HG02759 (cell line): Measurements from ENCODE around the gene SLC25A1.
"Not testable (repeated sequence)": the region's sequence is repeated elsewhere in the genome, so short reads cannot be mapped to it uniquely, and the experiment has no call there.

Experiments used
- ATAC-seq: cut with Tn5 transposase; IDR thresholded peaks from one replicate; pipeline ENCODE4 v1.9.1; 2021; ENCODE audit warnings: mild to moderate bottlenecking, moderate library complexity; ENCODE audit not compliant: unreplicated experiment

SLC25A1 gene

DNA sequence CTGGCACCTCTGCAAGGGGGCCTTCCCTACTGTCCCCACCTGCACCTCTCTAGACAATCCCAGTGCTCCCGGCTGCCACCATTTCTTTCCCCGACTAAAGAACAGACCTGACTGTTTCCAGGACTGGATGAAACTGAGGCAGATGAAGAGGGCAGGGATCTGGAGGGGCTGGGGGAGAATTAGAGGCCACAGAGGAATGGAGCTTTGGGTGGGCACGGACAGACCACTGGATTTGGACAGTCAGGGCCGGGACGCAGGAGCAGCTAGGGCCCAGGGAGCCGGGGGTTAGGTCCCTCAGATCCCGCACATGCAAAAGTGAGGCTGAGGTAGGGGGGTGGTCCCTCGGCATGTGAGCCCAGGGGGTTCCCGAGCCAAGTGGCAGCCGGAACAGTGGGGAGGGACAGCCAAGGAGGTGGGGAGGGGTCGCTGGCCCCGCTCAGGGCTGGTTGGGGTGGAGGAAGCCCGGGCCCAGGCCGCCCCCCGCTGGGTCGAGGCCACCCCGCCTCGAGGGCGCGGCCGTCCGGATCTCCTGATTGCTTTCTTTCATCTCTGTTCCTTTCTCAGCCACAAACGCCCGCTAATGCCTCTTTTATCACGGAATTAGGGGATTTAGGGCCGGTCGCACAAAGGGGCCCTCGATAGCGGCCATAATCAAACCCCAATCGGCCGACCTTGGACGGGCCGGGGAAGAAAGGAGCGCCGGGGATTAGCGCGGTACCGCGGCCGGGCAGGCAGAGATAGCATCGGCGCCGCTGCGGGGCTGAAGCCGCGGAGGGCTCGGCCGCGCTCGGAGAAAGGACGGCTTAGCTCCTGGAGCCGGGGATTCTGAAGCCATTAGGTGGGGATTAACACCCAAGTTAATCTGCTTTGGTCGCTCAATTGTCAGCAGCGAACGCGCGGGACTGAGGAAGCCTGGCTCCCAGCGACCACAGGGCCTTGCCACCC, 9.3 kb downstream of the SLC25A1 start:
- ATAC-seq = no peak

DNA sequence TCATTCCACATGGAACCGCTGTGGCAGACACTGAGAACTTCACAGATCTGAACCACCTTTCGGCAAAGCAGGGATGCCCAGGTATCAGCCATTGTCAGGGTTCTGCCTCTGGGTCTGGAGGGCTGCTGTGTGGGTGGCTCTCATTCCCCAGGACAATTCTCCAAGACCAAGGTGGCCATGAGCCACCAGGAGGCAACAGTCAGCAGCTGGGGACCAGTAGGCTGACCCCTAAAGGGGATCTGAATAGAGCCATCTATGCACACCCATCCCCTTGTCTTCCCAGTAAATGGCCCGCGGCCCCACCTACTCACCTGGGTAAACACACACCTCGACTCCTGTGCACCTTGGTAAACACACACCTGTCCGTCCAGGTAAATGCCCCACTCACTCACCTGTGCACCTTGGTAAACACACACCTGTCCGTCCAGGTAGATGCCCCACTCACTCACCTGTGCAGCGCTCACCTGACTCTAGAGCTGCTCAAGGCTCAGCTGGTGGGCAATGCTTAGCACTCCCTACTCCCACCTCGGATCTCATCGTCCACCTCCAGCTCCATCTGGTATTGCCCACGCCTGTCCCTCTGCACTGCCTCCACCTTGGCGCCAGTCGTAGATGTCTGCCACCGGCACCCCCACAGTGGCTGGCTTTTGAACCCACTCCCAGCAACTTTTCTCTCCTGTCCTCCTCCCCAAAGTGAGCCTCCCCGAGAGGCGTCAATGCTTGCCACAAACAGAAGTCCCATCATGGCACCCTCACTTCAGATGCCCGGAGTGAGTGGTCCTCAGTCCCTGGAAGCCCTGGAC, 10.2 kb downstream of the SLC25A1 start:
- no peak for ATAC-seq

DNA sequence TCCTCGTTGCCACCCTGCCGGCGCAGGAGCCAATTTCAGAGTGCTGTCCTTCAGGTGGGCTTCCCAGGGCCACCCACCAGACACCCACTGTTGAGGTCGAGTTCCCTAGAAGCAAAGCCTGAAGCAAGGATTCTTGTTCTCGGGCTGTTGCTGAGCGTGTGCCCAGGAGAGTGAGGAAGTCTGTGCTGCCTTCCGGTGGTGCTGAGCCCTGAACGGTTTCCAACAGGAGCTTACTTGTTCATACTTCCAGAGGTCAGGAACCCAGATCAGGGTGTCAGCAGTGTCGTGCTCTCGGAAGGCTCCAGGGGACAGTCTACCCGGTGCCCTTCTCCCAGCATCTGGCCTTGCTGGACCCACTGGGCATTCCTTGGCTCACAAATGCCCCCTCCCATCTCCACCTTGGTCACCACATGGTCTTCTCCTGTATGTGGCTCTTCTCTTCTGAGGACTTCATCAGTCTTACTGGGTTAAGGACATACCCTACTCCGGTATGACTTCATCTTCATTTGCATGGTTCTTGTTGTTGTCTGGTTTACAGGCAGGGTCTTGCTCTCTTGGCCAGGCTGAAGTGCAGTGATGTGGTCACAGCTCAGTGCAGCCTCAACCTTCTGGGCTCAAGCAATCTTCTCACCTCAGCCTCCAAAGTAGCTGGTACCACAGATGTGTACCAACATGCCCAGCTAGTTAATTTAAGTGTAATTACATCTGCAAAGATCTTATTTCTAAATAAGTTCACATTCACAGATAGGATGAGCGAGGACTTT, 11.2 kb downstream of the SLC25A1 start:
- no peak for ATAC-seq

DNA sequence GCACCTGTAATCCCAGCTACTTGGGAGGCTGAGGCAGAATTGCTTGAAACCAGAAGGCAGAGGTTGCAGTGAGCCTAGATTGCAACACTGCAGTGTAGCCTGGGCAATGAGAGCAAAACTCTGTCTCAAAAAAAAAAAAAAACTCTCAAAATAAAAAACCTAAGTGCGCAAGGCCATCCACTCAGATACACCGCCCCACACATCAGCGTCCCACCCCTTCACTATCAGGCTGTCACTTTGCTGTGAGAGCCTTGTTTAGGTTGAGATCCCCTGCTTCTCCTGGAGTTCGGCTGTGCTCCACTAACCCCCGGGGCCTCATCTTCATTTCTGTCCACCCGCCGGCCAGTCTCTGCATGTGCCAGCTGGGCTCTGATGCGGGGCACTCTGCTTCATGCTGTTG, 12.1 kb downstream of the SLC25A1 start:
- ATAC-seq = no peak

DNA sequence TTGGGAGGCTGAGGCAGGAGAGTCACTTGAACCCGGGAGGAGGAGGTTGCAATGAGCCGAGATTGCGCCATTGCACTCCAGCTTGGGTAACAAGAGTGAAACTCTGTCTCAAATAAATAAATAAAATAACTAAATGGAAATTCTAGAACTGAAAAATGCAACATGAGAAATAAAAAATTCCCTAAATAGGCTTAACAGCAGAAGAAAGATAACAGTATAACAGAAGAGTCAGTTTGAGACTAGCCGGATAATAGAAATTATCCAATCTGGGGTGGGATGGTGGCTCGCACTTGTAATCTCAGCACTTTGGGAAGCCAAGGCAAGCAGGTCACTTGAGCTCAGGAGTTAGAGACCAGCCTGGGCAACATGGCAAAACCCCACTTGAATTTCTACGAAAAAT, 14.1 kb downstream of the SLC25A1 start:
- ATAC-seq = no peak

DNA sequence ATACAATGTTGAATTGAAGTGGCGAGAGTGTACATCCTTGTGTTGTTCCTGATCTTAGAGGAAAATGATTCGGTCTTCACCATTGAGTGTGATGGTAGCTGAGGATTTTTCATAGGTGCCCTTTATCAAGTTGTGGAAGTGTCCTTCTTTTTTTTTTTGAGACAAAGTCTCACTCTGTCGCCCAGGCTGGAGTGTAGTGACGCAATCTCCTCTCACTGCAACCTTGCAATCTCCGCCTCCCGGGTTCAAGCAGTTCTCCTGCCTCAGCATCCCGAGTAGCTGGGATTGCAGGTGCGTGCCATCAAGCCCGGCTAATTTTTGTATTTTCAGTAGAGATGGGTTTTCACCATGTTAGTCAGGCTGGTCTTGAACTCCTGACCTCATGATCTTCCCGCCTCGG, 19.9 kb downstream of the SLC25A1 start:
- not testable (repeated sequence) for ATAC-seq

DNA sequence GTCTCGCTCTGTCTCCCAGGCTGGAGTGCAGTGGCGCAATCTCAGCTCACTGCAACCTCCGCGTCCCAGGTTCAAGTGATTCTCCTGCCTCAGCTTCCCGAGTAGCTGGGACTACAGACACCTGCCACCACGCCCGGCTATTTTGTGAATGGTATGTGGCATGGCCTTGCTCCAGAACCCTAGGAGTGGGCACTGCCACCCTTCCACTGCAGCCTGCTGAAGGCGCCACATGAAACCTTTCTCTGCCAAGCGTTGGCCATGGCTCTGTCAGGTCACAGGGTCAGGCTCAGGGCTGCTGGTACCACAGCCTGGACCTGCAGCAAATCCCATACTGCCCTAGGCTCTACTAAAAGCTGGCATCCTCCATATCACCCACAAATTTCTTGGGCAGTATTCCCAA, 22.4 kb downstream of the SLC25A1 start:
- not testable (repeated sequence) for ATAC-seq

DNA sequence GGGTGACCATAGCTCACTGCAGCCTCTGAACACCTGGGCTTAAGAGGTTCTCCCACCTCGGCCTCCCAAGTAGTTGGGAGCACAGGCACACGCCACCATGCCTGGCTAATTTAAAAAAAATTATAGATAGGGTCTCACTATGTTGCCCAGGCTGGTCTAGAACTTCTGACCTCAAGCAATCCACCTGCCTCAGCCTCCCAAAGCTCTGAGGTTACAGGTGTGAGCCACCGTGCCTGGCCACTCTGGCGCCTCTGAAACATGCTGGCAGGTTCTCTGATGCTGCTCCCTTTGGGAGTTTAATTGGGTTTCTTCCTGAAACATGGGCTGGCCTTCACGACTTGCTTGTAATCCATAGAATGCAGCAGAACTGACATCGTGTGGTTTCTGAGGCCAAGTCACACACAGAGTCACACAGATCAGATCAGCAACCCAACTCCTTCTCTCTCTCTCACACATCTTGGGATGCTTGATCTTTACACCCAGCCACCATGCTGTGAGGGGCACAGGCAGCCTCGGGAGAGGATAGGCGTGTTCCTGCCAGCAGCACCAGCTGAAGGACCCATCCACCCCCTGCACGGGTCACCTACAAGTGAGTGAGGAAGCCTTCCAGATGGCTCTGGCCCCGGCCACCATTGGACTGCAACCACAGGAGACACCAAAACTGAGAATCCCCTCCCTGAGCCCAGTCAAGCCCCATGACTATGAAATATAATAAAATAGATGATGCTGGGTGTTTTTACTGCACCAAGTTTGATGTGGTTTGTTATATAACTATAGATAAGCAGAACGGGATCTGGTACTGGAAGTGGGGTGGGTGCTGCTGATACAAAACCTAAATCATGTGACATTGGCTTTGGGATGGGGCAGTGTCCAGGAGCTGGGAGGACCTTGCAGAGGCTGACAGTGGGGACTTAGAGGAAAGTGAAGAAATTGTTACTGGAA, 25.3 kb downstream of the SLC25A1 start:
- ATAC-seq = no peak

DNA sequence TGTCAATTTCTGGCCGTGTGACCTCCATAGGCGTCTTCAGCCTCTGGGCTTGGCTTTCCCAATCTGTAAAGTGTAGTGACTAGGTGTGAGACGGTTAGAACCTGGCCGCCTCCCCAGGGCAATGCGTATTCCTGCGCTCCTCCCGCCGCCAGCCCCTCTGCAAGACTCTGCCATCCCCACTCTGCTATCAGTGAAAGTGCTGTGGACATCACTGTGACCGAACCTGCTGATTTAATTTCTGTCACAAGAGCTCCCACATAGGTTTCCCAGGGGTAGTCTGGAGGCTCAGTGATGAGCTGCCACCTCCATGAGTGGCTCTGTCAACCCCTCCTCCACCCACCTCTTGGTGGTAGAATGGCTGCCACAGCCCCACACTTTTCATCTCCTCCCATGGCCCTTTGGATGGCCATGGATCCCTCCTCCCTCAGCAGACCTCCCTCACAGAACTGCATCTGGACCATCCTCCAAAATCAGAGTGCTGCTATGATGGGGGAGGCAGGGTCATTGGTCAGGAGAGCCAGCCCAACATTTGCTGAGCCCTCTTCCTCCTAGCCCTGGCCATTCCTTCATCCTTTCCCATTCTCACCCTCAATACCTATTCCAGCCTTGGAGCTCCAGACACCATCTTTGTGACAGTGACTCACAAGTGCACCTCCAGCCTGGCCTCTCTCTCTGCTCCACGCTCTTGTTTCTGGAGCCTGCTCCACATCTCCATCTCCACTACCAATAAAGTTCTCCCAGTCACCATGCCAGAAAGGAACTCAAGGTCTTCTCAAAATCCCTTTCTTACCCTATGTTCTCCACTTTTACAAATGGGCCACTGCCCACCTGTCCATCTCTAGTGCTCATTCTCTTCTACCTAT, 27.0 kb downstream of the SLC25A1 start:
- ATAC-seq = no peak

DNA sequence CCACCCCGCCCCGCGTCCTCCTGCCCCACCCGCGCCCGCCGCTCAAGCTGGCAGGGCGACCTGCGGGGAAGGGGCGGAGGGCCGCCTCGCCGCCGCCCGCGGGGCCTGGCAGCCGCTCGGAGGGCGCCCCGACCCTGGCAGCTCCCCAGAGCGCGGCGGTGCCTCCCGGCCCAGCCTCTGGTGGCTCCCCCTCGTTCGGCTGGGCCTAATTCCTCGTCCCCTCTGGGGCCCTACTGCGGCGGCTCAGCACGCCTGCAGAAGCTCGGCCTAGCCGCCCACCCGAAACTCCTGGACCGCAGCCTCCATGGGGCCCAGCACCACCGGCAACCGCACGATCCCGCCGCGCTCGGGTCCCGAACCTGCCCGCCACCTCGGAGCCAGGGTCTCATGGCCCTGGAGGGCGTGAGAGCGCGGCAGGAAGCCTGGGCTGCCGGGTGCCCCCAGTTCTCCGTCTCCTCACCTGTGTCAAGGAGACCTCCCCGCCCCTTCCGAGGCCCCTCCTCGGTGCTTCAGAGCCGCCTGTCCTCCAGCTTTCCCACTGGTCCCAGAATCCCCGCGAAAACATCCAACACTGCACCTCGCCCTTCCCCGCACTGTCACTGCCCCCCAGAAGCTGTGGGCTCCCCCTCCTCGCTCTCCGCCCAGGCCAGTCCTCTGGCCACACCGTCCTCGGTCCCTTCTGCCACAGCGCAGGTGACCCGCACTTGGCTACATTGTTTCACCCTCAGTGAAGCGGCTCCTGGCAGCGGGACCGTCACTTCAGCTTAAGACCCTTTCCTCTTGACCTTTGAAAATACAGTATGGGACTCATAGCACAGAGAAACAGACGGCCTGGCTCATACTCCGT, 27.8 kb downstream of the SLC25A1 start:
- no peak for ATAC-seq

DNA sequence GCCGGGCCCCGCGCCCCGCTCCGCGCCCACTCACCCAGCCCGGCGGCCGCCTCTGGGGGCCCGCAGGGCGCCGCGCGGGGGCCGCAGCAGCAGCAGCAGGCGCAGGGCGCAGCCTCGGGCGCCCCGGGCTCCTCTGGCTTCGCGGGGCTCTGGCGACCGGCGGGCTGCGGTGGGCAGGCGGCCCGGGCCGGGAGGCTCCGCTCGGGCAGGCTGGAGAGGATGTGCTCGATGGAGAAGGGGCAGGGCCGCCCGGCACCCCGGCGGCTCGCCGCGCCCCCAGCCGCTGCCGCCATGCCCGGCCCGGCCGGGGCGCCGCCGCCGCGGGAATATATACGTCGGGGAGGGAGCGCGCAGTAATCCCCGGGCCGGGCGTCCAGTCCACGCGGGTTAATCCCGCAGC, 28.5 kb downstream of the SLC25A1 start, which contains the start of gene GSC2:
GSC2 (minus strand) TSS at position 302 of the 400 bp plus-strand sequence; CDS start at position 293, 9 bp downstream.
- no peak for ATAC-seq

DNA sequence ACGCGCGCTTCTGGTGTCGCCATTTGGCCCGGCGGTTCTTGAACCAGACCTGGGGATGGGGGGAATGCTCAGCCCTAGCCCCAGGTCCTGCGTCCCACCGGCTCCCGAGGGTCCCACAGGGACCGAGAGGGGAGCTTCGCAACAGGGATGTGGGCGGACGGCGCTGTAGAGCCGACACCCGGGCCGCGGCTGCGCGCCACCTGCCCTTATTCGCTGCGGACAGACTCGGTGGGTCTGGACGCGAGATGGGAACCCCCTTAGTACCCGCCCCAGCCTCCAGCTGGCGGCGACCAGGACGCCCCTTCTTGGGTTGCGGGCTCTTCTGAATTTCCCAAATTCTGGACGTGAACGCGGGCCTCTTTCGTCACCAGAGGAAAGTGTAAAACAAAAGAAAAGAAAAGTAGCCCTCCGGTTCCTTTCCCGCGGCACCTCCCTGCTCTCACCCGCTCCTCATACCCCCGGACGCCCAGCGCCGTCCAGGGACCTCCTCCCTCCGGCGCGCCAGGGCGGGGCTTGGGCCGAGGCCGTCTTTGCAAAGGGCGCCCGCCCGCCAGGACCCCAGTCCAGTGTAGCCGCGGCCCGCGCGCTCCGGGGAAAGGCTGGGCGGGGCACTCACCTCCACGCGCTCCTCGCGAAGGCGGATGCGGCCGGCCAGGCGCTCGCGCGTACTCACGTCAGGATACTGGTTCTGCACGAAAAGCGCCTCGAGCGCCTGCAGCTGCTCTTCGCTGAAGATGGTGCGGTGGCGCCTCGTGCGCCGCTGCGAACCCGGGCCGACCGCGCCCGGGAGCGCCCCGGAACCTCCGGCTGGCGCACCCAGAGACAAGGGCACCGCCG, 29.3 kb downstream of the SLC25A1 start:
- no peak for ATAC-seq

DNA sequence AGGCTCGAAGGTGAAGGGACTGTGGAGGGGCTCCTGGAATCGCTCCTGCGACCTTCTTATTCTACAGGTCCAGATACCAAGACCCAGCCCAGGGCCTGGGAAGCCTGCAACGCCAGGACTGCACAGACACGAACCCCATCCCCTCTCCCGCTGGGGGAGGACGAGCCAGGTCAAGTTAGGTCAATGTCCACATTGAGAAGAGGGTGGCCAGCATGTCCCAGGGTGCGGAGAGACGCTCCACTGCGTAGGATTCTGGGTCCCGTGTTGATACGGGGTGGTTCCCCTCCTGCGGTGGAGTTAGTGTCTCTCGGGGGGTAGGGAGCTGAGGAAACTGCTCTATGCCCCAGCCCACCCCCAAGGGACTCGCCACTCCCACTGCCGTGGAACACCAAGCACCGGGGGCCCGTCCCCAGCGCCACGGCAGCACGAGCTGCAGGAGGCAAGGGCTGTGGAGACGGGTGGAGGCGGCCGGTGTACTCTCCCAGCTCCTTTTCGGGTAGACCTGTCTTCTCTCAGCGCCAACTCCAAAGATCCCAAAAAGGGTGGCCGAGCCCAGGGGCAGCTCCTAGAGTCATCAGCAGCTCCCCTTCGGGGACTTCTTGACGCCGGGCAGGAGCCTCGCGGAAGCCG, 30.0 kb downstream of the SLC25A1 start:
- no peak for ATAC-seq

DNA sequence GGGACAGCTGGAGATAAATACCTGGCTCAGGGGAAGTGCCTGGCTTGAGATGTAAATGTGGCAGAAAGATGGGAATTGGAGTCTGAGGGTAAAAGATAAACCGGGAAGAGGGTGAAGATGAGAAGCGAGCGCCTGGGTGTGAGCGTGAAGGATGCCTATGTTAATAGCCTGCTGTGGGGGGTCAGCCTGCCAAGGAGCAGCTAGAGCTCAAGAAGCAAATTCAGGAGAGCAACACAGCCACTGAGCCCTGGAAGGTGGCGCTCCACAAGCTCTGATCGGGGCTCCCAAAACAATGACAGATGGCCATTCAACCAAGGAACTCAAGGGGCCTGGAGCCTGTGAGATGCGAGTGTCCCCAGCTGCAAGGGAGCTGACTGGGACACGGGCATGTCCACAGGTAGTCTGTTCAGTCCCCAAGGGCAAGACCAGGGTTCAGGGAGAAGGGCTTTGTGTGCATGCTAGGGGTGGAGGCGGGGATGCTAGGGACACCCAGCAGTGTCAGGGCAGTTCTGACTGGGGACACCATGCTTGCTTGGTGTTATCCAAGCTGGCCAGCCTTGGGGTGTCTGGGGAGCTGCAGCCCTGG, 31.2 kb downstream of the SLC25A1 start:
- ATAC-seq = no peak

DNA sequence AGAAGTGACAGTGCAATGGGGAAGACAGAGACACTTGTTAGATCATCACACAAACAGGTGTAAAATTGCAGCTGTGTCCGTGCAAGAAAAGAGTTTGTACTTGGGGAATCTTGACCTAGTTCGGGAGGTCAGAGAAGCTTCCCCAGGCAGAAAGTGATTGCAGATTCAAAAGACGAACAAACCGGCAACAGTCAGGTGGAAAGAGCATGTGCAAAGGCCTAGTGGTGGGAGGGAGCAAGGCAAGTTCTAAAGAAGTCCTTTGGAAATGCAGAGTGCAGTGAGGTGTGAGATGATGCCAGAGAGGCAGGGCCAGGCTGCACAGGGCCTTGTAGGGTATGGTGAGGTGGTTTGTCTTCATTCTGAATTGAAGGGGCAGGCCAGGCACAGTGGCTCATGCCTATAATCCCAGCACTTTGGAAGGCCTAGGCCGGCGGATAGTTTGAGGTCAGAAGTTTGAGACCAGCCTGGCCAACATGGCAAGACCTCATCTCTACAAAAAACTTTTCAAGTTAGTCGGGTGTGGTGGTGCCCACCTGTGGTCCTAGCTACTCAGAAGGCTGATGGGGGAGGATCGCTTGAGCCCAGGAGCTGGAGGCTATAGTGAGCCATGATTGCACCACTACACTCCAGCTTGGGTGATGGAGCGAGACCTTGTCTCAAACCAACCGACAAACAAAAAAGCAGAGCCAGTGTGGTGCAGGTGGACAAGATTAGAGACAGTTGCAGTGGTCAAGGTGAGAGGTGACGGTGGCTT, 32.1 kb downstream of the SLC25A1 start:
- ATAC-seq = no peak

DNA sequence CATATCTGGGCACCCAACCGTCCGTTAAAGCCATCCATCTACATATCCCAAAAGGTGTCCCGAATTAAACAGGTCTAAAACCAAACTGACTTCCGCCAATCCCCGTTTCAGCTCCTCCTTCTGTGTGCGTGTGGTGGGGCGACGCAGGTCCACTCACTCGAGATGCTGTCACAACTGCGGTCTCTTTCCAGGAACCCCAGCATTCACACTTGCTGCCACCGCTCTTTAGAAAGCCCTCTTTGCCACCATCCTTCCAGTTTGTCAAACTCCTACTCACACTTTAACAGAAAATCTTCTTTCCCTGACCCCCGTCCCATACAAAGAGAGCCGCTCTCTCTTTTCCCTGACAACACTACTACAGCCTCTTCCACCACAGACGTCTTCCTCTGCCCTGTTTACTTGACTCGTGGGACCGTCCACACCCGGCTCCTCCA, 34.6 kb downstream of the SLC25A1 start:
- ATAC-seq = no peak
